Adrenal gland (tissue), 12 donors: Measurements from ENCODE around the gene CXorf38. TPM values are rescaled to one million over a fixed set of nuclear protein-coding genes. Genes with fewer than 3 reads are reported as not detected.
A peak's percentile ranks its signal among the peaks of the same experiment; 100 is the strongest.

ENCODE experiments used
- DNase-seq, 7 donors: peaks; one replicate each; pipeline ENCODE4 v3.0.0-alpha.2; 2019 to 2020
- H3K27ac ChIP-seq, 5 donors: fragments of 200-600 bp; sonication (generic) in 4 of 5; 1 replicate in 3 of 5; 2 replicates in 2 of 5; pipeline versions ENCODE4 v1.5.1 to v1.8.0; 2016 to 2020; ENCODE audit warnings: mild to moderate bottlenecking in 1 of 5
- H3K27me3 ChIP-seq: fragments of 200-600 bp; 2 replicates; pipeline ENCODE4 v1.8.0; 2021
- H3K36me3 ChIP-seq, 2 donors: fragments of 200-600 bp; replicated peaks in 1 of 2; 1 replicate in 1 of 2; 2 replicates in 1 of 2; pipeline versions ENCODE4 v1.5.1 to v1.8.0; 2018 to 2022
- H3K4me1 ChIP-seq, 2 donors: fragments of 200-600 bp; replicated peaks in 1 of 2; 1 replicate in 1 of 2; 2 replicates in 1 of 2; pipeline versions ENCODE4 v1.5.1 to v1.8.0; 2018 to 2021
- H3K4me3 ChIP-seq, 4 donors: fragments of 200-600 bp; sonication (generic) in 3 of 4; one replicate each; pipeline ENCODE4 v1.5.1; 2016 to 2018
- H3K9me3 ChIP-seq, 3 donors: fragments of 200-600 bp; sonication (generic) in 1 of 3; replicated peaks in 1 of 3; 1 replicate in 2 of 3; 2 replicates in 1 of 3; pipeline versions ENCODE4 v1.5.1 to v1.8.0; 2016 to 2021
- POLR2A ChIP-seq, 2 donors: fragments of 450-650 bp; IDR thresholded peaks; one replicate each; pipeline ENCODE4 v1.6.1; 2017; ENCODE audit warnings: antibody characterized with exemption in 2 of 2, mild to moderate bottlenecking in 2 of 2, moderate library complexity in 1 of 2
- WGBS, 4 donors: extraction: QIAGEN DNeasy Blood & Tissue Kit in 2 of 4; methylation state at CpG; one replicate each; pipeline versions ENCODE4 v1.1.5 to v1.1.7; 2013 to 2017; 5-methylcytosine and 5-hydroxymethylcytosine counted together
- intact Hi-C, 2 donors: fragments of 100-400 bp; cut with DNase I; formaldehyde crosslinking; loops; one replicate each; pipeline versions ENCODE4 v1.14.1 to v1.15.0; 2022 to 2023
- polyA plus RNA-seq, 3 donors: library from polyadenylated mRNA; stranded (reverse); fragments of 200-250 nt in 2 of 3; fragments of 350-450 nt in 1 of 3; fragmentation: Illumina TruSeq in 1 of 3; extraction: RNeasy Lipid Tissue Mini Kit (QIAGEN cat#74804) in 1 of 3; gene quantifications; one replicate each; pipeline ENCODE4 v1.2.3, GENCODE V29; 2013 to 2014
- total RNA-seq, 9 donors: library from RNA; depleted of rRNA in 4 of 9; stranded (reverse); fragments of >200 nt in 4 of 9; fragments of 120-200 nt in 1 of 9; fragmentation: NEBNext Ultra II Directional in 1 of 9; extraction: Animal tissue kit (Norgen Biotek cat#: 25700) in 1 of 9; gene quantifications; one replicate each; pipeline versions ENCODE4 v1.1.0 to v1.2.4, GENCODE V29; 2013 to 2023
- TF ChIP-seq, protein P1 (sequence below), 6 experiments: fragments of 450-650 bp in 4 of 6; fragments of 200-600 bp in 2 of 6; sonication (generic) in 1 of 6; IDR thresholded peaks; 1 replicate in 5 of 6; 2 replicates in 1 of 6; pipeline versions ENCODE4 v1.5.1 to v1.8.0; 2016 to 2021; ENCODE audit warnings: antibody characterized with exemption in 6 of 6, mild to moderate bottlenecking in 2 of 6, moderate library complexity in 1 of 6
- donor health status: healthy with polysubstance abuse.
- donor health status: Bipolar disorder and iron deficiency.
- donor health status: DM: yes; HTN: yes; CAD: no.
- donor health status: DM: no; HTN: no; CAD: no.
- donor health status: DM: no; HTN: no; CAD: no.
- donor health status: DM: yes; HTN: yes; CAD: no.

CXorf38 gene
- total and polyA plus RNA-seq, 12 donors, result 6.6 to 23.8 (median 17.7) TPM

DNA sequence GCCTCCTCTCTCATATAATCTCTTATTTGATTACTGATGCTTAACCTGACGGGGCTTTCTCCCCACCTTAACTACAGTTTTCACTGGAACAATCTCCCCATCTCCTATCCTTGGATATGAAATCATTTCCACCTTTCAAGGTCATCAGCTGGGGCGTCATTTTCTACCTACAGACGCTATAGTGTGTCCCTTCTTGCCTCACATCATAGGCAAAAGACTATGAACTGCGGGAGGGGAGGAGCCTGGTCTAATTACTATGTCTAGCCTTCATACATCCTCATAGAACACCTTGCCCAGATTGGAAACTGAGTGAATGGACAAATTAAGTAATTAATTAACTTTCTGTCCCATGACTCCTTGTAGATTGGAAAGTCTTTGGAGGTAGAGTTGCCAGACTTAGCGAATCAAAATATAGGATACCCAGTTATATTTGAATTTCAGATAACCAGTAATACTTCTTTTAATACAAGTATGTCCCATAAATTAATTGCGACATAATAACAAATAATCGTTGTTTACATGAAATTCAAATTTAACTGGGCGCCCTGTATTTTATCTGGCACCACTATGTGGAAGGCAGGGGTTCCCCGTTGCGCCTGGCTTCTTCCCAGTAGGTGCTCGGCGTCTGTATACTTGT is 67.3 kb downstream of the CXorf38 start:
- no peak for TF ChIP-seq POLR2A (IDR thresholded peaks at IDR 0.05)
- TF ChIP-seq, protein P1, sequence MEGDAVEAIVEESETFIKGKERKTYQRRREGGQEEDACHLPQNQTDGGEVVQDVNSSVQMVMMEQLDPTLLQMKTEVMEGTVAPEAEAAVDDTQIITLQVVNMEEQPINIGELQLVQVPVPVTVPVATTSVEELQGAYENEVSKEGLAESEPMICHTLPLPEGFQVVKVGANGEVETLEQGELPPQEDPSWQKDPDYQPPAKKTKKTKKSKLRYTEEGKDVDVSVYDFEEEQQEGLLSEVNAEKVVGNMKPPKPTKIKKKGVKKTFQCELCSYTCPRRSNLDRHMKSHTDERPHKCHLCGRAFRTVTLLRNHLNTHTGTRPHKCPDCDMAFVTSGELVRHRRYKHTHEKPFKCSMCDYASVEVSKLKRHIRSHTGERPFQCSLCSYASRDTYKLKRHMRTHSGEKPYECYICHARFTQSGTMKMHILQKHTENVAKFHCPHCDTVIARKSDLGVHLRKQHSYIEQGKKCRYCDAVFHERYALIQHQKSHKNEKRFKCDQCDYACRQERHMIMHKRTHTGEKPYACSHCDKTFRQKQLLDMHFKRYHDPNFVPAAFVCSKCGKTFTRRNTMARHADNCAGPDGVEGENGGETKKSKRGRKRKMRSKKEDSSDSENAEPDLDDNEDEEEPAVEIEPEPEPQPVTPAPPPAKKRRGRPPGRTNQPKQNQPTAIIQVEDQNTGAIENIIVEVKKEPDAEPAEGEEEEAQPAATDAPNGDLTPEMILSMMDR (IDR thresholded peaks at IDR 0.05), result no peak
- Histone ChIP-seq H3K9me3 (no peaks in the 10 kb centered on the region), H3K36me3 (no peaks in the 10 kb centered on the region), H3K4me1 (peaks cover 0 to 8% of the 10 kb centered on the region in 2 donors), H3K27ac (peak overlapping the region; percentile 53 to 95 (median 92)), H3K4me3 (peak overlapping the region in 3 of 4 donors; percentile 48 to 67 (median 67)), H3K27me3 (peaks cover 9% of the 10 kb centered on the region)
- no peak for DNase-seq
- intact Hi-C loops, result no loop called here
- 10 to 26% (median 18%) methylated on average over 8 to 12 of the region's 12 CpGs for WGBS, 4 donors

- Histone ChIP-seq H3K4me3 (no peak overlapping the region), H3K27me3 (peaks cover 9% of the 10 kb centered on the region), H3K36me3 (no peaks in the 10 kb centered on the region), H3K9me3 (no peaks in the 10 kb centered on the region), H3K4me1 (peaks cover 0 to 8% of the 10 kb centered on the region in 2 donors), H3K27ac (peak overlapping the region in 2 of 5 donors; percentile 31 to 89)
- WGBS, 4 donors, result 66 to 76% (median 71%) methylated on average over 3 of the region's 3 CpGs
- TF ChIP-seq, protein P1 (IDR thresholded peaks at IDR 0.05), result no peak
- TF ChIP-seq POLR2A (IDR thresholded peaks at IDR 0.05), result no peak
- intact Hi-C loops, result no loop called here
- DNase-seq, result no peak
Measured at GRCh38 chrX:40579141-40579540, 68.2 kb downstream of the CXorf38 start.

DNA sequence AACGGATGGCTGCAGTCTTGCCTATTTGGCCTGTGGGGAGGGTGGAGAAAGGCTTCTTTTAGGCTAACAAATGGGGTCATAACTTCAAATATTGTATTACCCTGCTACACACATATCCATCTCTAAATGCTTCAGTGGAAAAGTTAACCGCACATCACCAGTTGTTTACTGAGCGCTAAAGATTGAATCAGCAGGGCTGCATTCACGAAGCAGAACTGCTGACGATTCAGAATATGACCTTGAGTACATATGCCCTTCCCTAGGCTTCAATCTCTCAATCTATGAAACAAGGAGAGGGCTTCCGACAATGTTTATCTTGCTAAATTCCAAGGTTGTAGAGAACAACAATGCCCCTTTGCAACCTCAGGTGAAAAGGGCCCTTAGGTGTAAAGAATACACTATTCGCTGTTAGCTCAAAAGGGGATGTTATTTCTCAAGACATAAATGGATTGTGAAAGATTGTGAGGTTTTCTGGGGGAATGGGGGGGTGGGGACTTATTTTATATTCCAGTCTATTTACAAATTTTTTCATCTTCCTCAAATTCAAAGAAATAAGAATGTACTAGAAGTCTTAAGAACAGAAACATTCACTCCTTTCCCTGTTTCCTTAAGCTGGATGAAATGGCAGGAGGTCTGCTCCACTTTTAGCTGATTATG is 69.2 kb downstream of the CXorf38 start:
- Histone ChIP-seq H3K4me1 (peaks cover 0 to 8% of the 10 kb centered on the region in 2 donors), H3K9me3 (no peaks in the 10 kb centered on the region), H3K27ac (peak overlapping the region in 2 of 5 donors; percentile 31 to 38), H3K36me3 (no peaks in the 10 kb centered on the region), H3K27me3 (peaks cover 5% of the 10 kb centered on the region), H3K4me3 (no peak overlapping the region)
- no peak for DNase-seq
- TF ChIP-seq, protein P1 (IDR thresholded peaks at IDR 0.05), result no peak
- no peak for TF ChIP-seq POLR2A (IDR thresholded peaks at IDR 0.05)
- WGBS, 4 donors, result 44 to 63% (median 56%) methylated on average over 2 to 7 of the region's 7 CpGs
- intact Hi-C loops, result no loop called here

Other genes with a start within 250 kb of the CXorf38 start
- gene ATP6AP2, start 66.6 kb downstream of the CXorf38 start, total RNA-seq, result 100 to 1,000 TPM; 109 to 159 (median 142) TPM
- 100 to 1,000 TPM in 1 of 3 donors, 10 to 100 TPM in 2; 32.3 to 164 (median 43.1) TPM for gene ATP6AP2, start 66.6 kb downstream of the CXorf38 start, polyA plus RNA-seq
- gene MPC1L, start 24.1 kb downstream of the CXorf38 start, total RNA-seq, result not detected
- gene MPC1L, start 24.1 kb downstream of the CXorf38 start, polyA plus RNA-seq, result not detected
- 10 to 100 TPM; 14.6 to 56.3 (median 31.7) TPM for gene MED14, start 88.0 kb upstream of the CXorf38 start, total RNA-seq
- gene MED14, start 88.0 kb upstream of the CXorf38 start, polyA plus RNA-seq, result 10 to 100 TPM; 10.4 to 27.1 (median 12.0) TPM